Activated CD4-positive, alpha-beta memory T cell treated with anti-CD3 and anti-CD28 coated beads, Interleukin-2, amount 10 ng/mL, durations not matched to agents 7 days and 5 days (primary cell): Measurements from ENCODE around the gene FILIP1. TPM values are rescaled to one million over a fixed set of nuclear protein-coding genes. Genes with fewer than 3 reads are reported as not detected.

Experiments
- CTCF ChIA-PET: fragments of 350-600 bp; sonication (Branson Sonifier 250); formaldehyde crosslinking; loops from one replicate; lab custom pipeline; 2021; ENCODE audit warnings: antibody characterized with exemption, inconsistent platforms; lab: Charles Lee
- POLR2A ChIA-PET: fragments of 350-600 bp; sonication (Branson Sonifier 250); formaldehyde crosslinking; loops from one replicate; lab custom pipeline; 2021; ENCODE audit warnings: antibody characterized with exemption; lab: Charles Lee
- DNase-seq: peaks from one replicate; pipeline ENCODE4 v3.0.0-alpha.2; 2020
- H3K27ac Mint-ChIP-seq: one replicate; pipeline ENCODE4 v1.8.0; 2021; ENCODE audit warnings: mild to moderate bottlenecking, mixed read lengths
- H3K27me3 Mint-ChIP-seq: one replicate; pipeline ENCODE4 v1.8.0; 2021; ENCODE audit warnings: mixed read lengths
- H3K36me3 Mint-ChIP-seq: one replicate; pipeline ENCODE4 v1.8.0; 2021; ENCODE audit warnings: low read depth, mixed read lengths
- H3K4me1 Mint-ChIP-seq: one replicate; pipeline ENCODE4 v1.8.0; 2021; ENCODE audit warnings: mixed read lengths
- H3K4me3 Mint-ChIP-seq: one replicate; pipeline ENCODE4 v1.8.0; 2021; ENCODE audit warnings: mild to moderate bottlenecking, mixed read lengths
- H3K9me3 Mint-ChIP-seq: one replicate; pipeline ENCODE4 v1.8.0; 2021; ENCODE audit warnings: mixed read lengths
- total RNA-seq, 2 experiments: library from RNA; stranded (reverse); gene quantifications; one replicate each; pipeline ENCODE4 v1.2.3, GENCODE V29; 2021

The FILIP1 gene
- total RNA-seq, 2 experiments from 2014 or later: not detected

- no peak overlapping the region for H3K27ac Mint-ChIP-seq
- H3K27me3 Mint-ChIP-seq: peaks cover 5% of the 10 kb centered on the region
- ChIA-PET CTCF (no interaction called here), POLR2A (no interaction called here)
- H3K4me1 Mint-ChIP-seq: no peaks in the 10 kb centered on the region
- no peaks in the 10 kb centered on the region for H3K36me3 Mint-ChIP-seq
- DNase-seq: no peak
- H3K9me3 Mint-ChIP-seq: no peaks in the 10 kb centered on the region
- no peak overlapping the region for H3K4me3 Mint-ChIP-seq
Observed at GRCh38 chr6:75512591-75512990, 19.0 kb upstream of the FILIP1 start.

- no peaks in the 10 kb centered on the region for H3K36me3 Mint-ChIP-seq
- no peaks in the 10 kb centered on the region for H3K4me1 Mint-ChIP-seq
- H3K27me3 Mint-ChIP-seq: peaks cover 8% of the 10 kb centered on the region
- H3K27ac Mint-ChIP-seq: no peak overlapping the region
- POLR2A ChIA-PET: no interaction called here
- no peaks in the 10 kb centered on the region for H3K9me3 Mint-ChIP-seq
- no peak for DNase-seq
- no peak overlapping the region for H3K4me3 Mint-ChIP-seq
- CTCF ChIA-PET: no interaction called here
Observed at GRCh38 chr6:75505424-75505823, 11.8 kb upstream of the FILIP1 start.

GRCh38 chr6:75504465-75505222, 11.0 kb upstream of the FILIP1 start:
- H3K4me3 Mint-ChIP-seq: no peak overlapping the region
- ChIA-PET POLR2A (no interaction called here), CTCF (no interaction called here)
- H3K4me1 Mint-ChIP-seq: no peaks in the 10 kb centered on the region
- no peaks in the 10 kb centered on the region for H3K9me3 Mint-ChIP-seq
- H3K36me3 Mint-ChIP-seq: no peaks in the 10 kb centered on the region
- H3K27ac Mint-ChIP-seq: no peak overlapping the region
- no peak for DNase-seq
- H3K27me3 Mint-ChIP-seq: peaks cover 13% of the 10 kb centered on the region

- Mint-ChIP-seq H3K4me1 (no peaks in the 10 kb centered on the region), H3K4me3 (no peak overlapping the region), H3K9me3 (no peaks in the 10 kb centered on the region), H3K27ac (no peak overlapping the region), H3K36me3 (no peaks in the 10 kb centered on the region), H3K27me3 (peaks cover 13% of the 10 kb centered on the region)
- no peak for DNase-seq
- ChIA-PET CTCF (no interaction called here), POLR2A (no interaction called here)
Observed at GRCh38 chr6:75503291-75503690, 9.7 kb upstream of the FILIP1 start.

GRCh38 chr6:75502884-75503283, 9.3 kb upstream of the FILIP1 start:
- POLR2A ChIA-PET: no interaction called here
- Mint-ChIP-seq H3K27me3 (peaks cover 14% of the 10 kb centered on the region), H3K4me1 (no peaks in the 10 kb centered on the region), H3K36me3 (peaks cover 2% of the 10 kb centered on the region), H3K4me3 (no peak overlapping the region), H3K27ac (no peak overlapping the region), H3K9me3 (no peaks in the 10 kb centered on the region)
- CTCF ChIA-PET: no interaction called here
- DNase-seq: no peak

GRCh38 chr6:75501756-75502155, 8.2 kb upstream of the FILIP1 start:
- peaks cover 15% of the 10 kb centered on the region for H3K27me3 Mint-ChIP-seq
- no peak for DNase-seq
- POLR2A ChIA-PET: no interaction called here
- peaks cover 2% of the 10 kb centered on the region for H3K36me3 Mint-ChIP-seq
- CTCF ChIA-PET: no interaction called here
- H3K9me3 Mint-ChIP-seq: no peaks in the 10 kb centered on the region
- peaks cover 2% of the 10 kb centered on the region for H3K4me1 Mint-ChIP-seq
- H3K27ac Mint-ChIP-seq: no peak overlapping the region
- H3K4me3 Mint-ChIP-seq: no peak overlapping the region

- ChIA-PET CTCF (no interaction called here), POLR2A (no interaction called here)
- no peak overlapping the region for H3K27ac Mint-ChIP-seq
- H3K27me3 Mint-ChIP-seq: peaks cover 19% of the 10 kb centered on the region
- no peak for DNase-seq
- H3K36me3 Mint-ChIP-seq: peaks cover 2% of the 10 kb centered on the region
- no peaks in the 10 kb centered on the region for H3K9me3 Mint-ChIP-seq
- H3K4me1 Mint-ChIP-seq: peaks cover 19% of the 10 kb centered on the region
- H3K4me3 Mint-ChIP-seq: no peak overlapping the region
Observed at GRCh38 chr6:75499640-75500039, 6.0 kb upstream of the FILIP1 start.

GRCh38 chr6:75498862-75499261, 5.3 kb upstream of the FILIP1 start:
- POLR2A ChIA-PET: interaction anchor here (0.8 kb wide), 1 partner anchor 215 kb away, joined by 3 read pairs; the partner anchor contains the start of gene TMEM30A
- DNase-seq: no peak
- CTCF ChIA-PET: no interaction called here
- peaks cover 25% of the 10 kb centered on the region for H3K27me3 Mint-ChIP-seq
- H3K27ac Mint-ChIP-seq: no peak overlapping the region
- H3K4me3 Mint-ChIP-seq: no peak overlapping the region
- H3K36me3 Mint-ChIP-seq: peaks cover 2% of the 10 kb centered on the region
- H3K9me3 Mint-ChIP-seq: no peaks in the 10 kb centered on the region
- peaks cover 22% of the 10 kb centered on the region for H3K4me1 Mint-ChIP-seq

GRCh38 chr6:75497994-75498393, 4.4 kb upstream of the FILIP1 start:
- peaks cover 22% of the 10 kb centered on the region for H3K4me1 Mint-ChIP-seq
- ChIA-PET CTCF (no interaction called here), POLR2A (interaction anchor here (0.8 kb wide), 1 partner anchor 214 kb away, joined by 3 read pairs; the partner anchor contains the start of gene TMEM30A)
- H3K27ac Mint-ChIP-seq: no peak overlapping the region
- H3K4me3 Mint-ChIP-seq: no peak overlapping the region
- no peaks in the 10 kb centered on the region for H3K9me3 Mint-ChIP-seq
- peaks cover 2% of the 10 kb centered on the region for H3K36me3 Mint-ChIP-seq
- no peak for DNase-seq
- peaks cover 34% of the 10 kb centered on the region for H3K27me3 Mint-ChIP-seq

GRCh38 chr6:75495011-75495410, 1.4 kb upstream of the FILIP1 start:
- CTCF ChIA-PET: interaction anchor here (0.8 to 1.1 kb wide), 2 partner anchors 25 to 51 kb away, joined by 3 read pairs; no protein-coding TSS in a partner anchor
- H3K36me3 Mint-ChIP-seq: peaks cover 2% of the 10 kb centered on the region
- no peaks in the 10 kb centered on the region for H3K9me3 Mint-ChIP-seq
- peaks cover 22% of the 10 kb centered on the region for H3K4me1 Mint-ChIP-seq
- no peak overlapping the region for H3K4me3 Mint-ChIP-seq
- H3K27me3 Mint-ChIP-seq: peaks cover 49% of the 10 kb centered on the region
- POLR2A ChIA-PET: interaction anchor here (0.7 to 1.8 kb wide), 2 partner anchors 211 to 251 kb away, joined by 3 to 4 read pairs; partner anchors contain the start of gene COX7A2
- DNase-seq: no peak
- H3K27ac Mint-ChIP-seq: no peak overlapping the region

- CTCF ChIA-PET: interaction anchor here (1.1 kb wide), 1 partner anchor 26 kb away, joined by 3 read pairs; no protein-coding TSS in a partner anchor
- no peak overlapping the region for H3K27ac Mint-ChIP-seq
- POLR2A ChIA-PET: interaction anchor here (1.8 kb wide), 1 partner anchor 211 kb away, joined by 4 read pairs; no protein-coding TSS in a partner anchor
- peaks cover 22% of the 10 kb centered on the region for H3K4me1 Mint-ChIP-seq
- no peak for DNase-seq
- peaks cover 2% of the 10 kb centered on the region for H3K36me3 Mint-ChIP-seq
- H3K9me3 Mint-ChIP-seq: no peaks in the 10 kb centered on the region
- H3K27me3 Mint-ChIP-seq: peaks cover 47% of the 10 kb centered on the region
- no peak overlapping the region for H3K4me3 Mint-ChIP-seq
Observed at GRCh38 chr6:75494290-75494689, 690 bp upstream of the FILIP1 start.

- Mint-ChIP-seq H3K27ac (no peak overlapping the region), H3K27me3 (peaks cover 53% of the 10 kb centered on the region), H3K4me3 (no peak overlapping the region), H3K36me3 (no peaks in the 10 kb centered on the region), H3K4me1 (peaks cover 22% of the 10 kb centered on the region), H3K9me3 (no peaks in the 10 kb centered on the region)
- DNase-seq: no peak
- ChIA-PET POLR2A (no interaction called here), CTCF (no interaction called here)
Observed at GRCh38 chr6:75492386-75493153, 1.0 kb downstream of the FILIP1 start.

- Mint-ChIP-seq H3K4me1 (peaks cover 16% of the 10 kb centered on the region), H3K27ac (no peak overlapping the region), H3K4me3 (no peak overlapping the region), H3K36me3 (no peaks in the 10 kb centered on the region), H3K9me3 (no peaks in the 10 kb centered on the region), H3K27me3 (peaks cover 56% of the 10 kb centered on the region)
- ChIA-PET CTCF (no interaction called here), POLR2A (no interaction called here)
- DNase-seq: no peak
Observed at GRCh38 chr6:75491291-75491690, 2.3 kb downstream of the FILIP1 start.
